CD4-positive, alpha-beta T cell treated with Interleukin-6 at 100 ng/mL for 8 hours (primary cell): Measurements from ENCODE around the gene ABI3BP.
"Not testable (repeated sequence)": the region's sequence is repeated elsewhere in the genome, so short reads cannot be mapped to it uniquely, and the experiment has no call there.

Source experiments
- DNase-seq: peaks from one replicate; pipeline ENCODE4 v3.0.0-alpha.2; 2020; ENCODE audit warnings: mixed read lengths, low spot score

Gene ABI3BP

DNA sequence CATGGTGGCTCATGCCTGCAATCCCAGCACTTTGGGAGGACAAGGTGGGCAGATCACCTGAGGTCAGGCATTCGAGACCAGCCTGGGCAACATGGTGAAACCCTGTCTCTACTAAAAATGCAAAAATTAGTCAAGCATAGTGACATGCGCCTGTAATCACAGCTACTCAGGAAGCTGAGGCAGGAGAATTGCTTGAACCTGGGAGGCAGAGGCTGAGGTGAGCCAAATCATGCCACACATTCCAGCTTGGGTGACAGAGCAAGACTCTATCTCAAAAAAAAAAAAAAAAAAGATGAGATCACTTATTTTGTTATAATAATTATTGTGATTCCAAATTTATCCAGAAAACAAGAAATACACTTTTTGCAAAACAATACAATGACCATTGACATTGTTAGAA, 47.1 kb downstream of the ABI3BP start:
- not testable (repeated sequence) for DNase-seq

DNA sequence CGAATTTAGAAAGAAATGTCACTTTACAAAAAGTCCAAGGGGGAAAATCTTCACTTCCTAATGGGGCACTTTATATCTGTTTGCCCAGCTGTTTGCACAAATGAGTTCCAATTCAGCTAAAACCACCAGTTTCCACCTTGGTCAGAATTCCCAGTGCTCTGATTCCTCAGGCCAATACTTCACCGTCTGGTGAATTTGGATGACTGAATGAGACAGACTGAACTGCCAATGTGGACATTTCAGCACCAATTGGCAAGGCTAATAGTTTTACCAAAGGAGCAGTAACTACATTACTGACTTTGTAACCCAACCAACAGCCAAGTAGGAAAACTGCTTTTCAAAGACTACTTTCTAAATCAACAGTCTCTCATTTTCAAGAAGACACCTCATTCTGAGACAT, 51.8 kb downstream of the ABI3BP start:
- no peak for DNase-seq

DNA sequence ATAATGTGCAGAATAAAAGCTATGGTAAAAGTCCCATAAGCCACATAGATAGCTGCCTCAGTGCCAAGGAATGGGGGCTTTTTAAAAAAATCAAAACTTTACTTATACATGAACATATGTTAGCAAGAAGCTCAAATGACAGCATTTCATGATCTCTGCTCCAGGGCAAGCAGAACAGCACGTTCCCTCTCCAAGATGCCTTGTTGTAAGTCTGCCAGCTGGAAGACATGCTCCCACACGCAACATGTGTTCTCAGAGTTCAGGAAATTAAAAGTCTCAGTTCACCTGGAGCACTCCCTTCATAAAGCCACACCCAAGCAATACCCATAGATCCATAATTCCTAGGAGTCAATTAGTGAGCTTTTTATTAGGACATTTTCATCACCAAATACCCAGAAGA, 52.2 kb downstream of the ABI3BP start:
- DNase-seq: no peak

DNA sequence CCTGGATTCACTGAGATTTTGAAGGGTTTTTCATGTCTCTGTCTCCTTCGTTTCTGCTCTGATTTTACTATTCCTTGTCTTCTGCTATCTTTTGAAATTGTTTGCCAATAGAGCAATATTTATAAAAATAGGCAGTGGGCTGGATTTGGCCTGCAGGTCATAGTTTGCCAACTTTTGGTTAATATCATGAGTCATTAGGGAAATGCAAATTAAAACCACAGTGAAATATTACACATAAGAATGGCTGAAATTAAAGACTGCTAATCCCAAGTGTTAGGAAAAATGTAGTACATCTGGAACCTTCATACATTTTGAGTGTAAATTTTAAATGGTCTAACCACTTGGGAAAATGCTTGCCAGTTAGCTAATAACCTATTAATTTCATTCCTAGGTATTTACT, 56.3 kb downstream of the ABI3BP start:
- no peak for DNase-seq

DNA sequence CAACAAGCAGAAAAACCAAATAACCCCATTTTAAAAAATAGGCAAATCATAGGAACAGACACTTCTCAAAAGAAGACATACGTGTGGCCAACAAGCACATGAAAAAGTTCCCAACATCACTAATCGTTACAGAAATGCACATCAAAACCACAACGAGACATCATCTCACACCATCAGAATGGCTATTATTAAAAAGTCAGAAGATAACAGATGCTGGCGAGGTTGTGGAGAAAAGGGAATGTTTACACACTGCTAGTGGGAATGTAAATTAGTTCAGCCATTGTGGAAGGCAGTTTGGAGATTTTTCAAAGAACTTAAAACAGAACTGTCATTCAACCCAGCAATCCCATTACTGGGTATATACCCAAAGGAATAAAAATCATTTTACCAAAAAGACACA, 60.7 kb downstream of the ABI3BP start:
- DNase-seq: no peak

DNA sequence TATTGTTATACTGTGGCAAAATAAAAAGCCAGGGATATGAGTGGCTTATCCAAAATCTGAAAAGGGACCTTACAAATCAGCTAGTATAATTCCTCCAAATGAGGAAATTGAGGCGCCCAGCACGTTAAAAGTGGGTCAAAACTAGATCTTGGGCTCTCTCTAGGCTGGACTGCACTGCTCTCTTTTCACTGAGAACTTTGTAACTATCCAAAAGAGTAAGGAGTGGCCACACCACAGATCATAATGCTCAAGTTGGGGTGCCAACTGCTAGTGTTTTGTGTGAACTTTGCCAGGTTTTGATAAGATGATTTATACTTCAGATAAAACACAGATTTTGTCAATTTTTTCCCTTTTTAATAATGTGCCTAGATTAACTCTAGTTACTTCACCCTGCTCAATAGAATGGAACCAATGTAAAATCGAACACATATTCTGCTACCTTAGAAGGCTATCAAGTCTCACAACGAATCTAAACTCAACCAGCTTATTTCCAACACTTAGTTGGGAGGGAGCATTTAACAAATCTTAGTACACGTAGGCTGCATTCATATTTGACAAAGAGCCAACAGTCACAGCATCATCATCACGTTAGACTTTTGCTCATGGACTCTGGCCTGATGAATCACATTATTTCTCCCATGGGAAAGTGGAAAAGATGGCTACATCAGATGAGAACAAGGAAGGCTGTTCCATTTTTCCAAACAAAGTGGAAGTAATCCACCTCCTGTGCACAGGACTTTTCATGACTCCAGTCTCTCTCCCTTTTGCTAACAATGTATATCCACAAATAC, 64.4 kb downstream of the ABI3BP start:
- DNase-seq: no peak

DNA sequence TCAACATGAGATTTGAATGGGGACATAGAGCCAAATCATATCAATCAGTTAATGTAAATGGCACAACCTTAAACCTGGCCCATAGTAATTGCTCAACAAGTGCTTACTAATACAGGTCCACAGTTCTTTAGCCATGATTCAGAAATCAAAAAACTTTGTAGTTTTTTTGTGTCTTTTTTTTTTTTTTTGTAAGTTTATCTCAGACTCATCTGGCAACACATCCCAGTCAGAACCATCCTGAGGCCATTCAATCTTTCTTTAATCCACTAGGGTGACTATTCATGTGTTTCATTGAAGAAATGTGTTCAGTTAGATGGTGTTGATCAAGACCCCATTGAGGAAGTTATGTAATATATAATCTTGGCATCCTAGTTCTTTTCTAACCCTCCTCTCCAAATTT, 65.4 kb downstream of the ABI3BP start:
- no peak for DNase-seq

DNA sequence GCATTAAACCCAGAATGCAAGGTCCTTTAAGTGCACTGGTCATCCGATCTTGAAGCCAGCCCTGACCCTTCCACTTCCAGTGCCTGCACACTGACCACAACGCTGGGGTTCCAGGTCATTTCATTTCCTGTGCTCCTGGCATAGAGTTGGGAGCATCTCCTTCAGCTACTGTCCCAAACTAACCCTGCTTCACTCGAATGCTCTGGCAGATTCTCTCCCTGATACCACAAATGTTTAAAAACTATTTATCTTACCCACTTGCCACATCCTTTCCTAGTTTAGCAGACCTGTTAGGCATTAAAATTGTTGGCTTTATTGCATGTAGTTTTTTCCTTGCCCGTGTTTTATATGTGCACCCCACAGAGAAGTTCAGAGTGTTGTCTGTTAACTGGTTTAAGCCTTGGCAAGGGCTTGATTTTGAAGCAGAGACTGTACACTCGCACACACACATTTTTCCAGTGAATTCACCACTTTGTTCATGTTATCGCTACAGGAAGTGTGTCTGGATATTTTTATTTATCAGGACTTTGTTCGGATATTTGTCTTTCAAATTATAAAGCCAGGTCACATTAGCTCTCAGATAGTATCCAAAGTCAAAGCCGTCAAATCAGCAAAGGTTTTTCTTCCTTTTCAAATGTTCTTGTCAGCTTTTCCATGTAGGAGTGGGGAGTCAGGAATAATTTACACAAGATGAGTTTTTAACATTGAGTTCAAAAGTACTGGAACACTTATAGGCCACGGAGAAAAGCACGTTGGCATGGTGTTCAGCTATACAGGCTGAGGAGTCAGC, 77.3 kb downstream of the ABI3BP start:
- DNase-seq: no peak

DNA sequence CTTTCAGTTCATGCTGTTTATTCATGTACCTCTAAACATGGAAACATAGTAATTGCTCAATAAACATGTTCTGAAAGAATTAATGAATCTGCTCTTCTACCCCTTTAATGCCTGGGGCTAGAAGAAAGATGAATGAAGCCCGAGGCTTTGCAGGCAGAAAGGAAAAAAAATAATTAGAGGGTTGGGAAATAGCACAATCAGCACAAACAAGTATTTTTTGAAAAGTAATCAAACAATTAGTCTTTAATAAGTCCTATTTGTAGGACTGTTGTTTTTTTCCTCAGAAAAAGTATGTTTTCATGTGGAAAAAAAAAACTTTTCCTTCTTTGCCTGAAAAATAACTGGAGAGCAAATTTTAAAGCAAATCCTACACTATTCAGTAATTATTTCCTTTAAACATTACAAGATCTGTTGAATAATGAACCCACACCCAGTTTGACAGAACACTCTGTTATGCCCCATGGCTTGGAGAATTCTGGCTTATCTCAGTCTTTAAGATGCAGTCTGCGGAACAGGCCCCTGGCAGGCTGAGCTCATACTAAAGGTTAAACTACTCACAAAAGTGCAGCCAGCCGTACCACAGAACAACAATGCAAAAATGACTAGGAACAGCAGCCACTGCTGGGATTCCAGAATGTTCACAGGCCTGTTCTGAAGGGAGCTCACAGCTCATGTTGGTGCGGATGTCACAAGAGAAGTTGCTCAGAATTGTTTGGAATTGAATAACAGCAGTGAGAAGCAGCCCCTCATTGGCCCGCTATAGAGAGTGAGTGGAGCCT, 79.2 kb downstream of the ABI3BP start:
- no peak for DNase-seq

DNA sequence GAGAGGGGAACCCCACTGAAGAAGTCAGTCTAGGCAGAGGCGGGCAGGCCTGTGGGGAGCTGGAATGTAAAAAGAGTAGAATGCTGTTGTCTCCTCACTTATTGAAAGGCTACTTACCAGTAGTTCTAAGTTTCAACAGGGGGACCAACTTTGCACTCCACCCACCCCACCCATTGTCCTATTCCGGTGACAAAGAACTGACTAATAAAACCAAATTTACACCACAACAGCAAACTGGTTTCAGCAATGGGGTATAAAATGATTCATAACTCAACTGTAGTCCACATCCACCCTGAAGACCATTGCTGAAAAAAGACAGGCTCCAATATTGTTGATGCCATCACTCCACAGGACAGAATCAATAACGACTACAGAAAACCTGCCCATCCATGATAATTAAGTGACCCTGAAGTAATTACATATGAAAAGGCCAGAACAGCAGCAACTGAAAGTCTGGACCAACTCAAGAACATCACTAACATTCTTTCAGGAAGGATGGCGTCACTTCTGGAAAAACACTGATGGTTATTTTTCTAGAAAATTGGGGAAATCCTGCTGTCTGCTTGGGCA, 80.2 kb downstream of the ABI3BP start:
- DNase-seq: no peak

DNA sequence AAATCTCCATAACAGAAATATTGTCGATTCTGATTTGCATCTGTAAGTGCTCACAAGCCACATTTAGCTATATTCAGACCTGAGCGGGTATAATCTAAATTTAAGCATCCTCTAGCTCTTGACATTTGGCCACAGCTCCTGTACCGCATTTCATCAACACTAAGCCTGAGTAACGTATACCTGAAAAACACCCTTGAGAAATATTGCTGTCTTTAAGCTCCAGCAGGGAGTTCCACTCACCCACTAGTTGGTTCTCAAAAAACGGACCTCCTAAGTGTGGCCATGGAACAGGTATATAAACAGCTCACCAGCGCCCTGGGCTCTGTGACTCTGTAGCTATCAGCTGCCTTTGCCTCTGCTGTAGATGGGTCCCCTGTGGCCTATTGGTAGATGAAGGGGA, 80.7 kb downstream of the ABI3BP start:
- no peak for DNase-seq

DNA sequence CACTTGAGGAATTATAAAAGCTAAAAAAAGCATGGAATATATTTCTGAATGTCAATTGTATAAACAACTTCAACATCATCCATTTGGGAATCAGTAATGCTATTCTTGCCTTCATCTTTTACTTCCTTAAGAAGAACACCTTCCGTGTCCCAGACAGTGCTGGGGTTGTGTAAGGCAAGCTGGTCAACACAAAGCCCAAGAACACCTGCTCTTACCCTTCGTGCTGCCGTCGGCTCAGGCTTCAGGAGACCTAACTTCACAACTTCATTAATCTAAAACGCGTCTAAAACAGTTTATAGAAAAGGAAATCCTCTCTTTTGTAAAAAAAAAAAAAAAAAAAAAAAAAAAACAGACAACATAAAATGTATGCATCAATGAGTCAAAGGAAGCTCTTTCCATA, 81.3 kb downstream of the ABI3BP start:
- DNase-seq: no peak

DNA sequence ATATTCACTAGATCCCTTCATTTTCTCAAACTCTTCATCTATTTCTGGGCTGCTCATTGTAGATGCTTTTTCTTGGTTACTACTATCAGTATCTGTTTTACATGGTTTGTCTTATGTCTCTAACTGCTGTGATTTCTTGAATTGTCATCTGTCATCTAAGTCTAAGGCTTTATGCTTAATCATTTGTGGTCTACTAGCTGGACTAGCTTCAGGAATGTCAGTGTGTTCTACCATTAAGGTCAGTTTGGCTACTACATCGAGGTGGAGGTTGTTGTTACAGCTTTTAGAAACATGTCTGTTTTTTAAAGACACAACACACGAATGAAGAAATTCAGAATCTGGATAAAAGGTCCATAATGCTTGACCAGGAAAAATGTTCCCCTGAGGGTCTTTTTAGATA, 82.2 kb downstream of the ABI3BP start:
- no peak for DNase-seq

DNA sequence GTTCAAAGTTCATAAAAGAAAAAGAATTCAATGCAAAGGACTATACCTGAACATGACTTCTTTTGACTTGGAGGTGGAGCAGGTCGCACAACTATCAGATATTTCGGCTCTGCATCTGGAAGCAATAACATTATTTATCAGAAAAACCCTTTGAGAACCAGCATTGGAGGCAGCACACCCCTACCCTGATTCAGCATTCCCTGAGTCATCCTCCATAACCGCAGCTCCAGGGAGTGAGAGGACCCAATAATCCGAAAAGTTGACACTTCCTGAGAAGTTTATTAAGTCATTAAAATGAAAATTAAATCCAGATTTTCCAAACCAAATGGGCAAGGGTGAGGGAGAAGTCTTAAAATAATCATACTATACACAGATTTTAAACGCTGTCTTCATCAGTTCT, 90.6 kb downstream of the ABI3BP start:
- no peak for DNase-seq

DNA sequence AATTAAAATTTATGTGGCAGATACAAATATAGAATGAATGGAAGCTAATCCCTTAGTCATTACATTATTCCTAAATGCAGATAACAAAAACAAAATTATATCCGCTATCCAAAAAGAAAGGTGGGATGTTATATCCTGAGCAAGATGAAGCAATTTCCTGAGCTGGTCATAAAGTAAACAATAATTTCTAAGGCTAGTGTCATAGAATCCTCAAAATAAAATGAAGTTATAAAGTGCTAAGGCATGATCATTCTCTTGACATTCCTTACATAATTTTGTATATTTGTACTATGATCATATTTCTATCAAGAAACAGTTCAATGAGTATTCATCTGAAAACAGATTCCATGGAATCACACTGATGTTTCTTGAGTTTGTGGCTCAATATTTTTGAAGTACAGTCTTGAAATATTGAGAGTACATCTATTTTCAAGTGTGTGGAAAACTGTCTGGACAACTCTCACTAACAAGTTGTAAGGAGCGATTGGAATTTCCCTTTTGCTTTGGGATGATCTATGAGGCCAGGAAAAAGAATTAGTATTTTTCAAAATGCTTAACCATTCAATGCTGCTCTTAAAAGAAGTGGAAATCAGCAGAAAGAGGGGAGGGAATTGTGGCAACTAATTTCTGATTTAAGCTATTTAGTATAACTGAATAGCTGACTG, 92.4 kb downstream of the ABI3BP start:
- DNase-seq: no peak

DNA sequence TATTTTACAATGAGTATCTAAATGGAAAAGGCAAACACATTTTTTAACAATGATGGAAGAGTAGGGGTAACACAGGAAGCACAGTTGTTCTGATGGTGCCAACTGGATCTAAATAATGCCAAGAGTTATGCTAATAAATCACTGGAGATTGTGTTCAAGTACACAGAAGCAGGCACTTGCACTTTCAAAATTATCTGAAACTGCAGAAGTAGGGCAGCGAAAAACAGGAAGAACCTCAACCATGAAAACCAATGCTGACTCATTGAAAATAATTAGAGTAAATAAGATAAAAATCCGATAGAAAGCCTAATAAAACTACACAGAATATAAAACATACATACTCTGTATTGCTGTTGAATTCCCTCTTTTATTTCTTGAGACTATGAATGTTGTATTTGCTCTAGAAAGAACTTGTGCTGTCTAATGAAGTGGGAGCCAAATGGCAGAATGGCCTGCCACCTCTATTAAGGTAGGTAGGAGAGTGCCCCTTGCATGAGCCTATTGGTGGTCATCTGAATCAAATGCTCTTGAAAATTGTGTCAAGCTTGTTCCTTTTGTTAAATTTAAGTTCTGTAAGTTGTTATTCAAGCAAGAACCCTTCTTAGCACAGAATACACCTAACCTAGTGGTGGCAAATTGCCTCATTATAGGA, 93.7 kb downstream of the ABI3BP start:
- DNase-seq: no peak

DNA sequence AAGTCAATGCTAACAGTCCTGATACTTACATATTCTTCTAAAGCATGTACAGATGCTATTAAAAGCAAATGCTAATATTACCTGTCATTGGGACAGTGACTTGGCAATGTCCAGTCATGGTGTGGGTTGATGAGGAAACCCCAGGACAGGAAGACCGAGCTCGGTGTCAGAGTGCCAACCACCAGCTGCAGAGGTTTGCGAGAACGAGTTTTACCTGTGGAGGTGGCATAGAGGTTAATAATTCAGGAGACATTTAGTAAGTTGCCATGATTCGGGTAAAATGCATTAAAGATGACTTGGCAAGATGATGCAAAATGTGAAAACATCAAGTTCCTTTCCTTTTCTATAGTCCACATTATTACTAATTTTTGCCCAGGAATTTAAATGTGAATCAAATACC, 94.5 kb downstream of the ABI3BP start:
- no peak for DNase-seq

DNA sequence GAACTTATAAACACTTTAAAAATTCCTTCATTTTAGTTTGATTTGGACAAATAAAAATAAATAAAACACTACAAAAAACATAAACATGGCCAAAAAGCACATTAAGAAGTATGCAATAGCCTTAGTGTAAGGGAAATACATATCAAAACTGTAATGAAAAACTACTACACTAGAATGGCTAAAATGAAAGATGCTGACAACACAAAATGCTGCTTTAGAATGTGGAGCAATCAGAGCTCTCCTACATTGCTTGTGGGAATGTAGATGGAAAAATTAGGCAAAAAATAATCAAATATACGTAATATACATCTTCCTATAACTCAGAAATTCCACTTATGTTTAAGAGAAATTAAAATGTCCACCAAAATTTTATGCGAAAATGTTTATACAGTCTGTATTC, 96.2 kb downstream of the ABI3BP start:
- no peak for DNase-seq

DNA sequence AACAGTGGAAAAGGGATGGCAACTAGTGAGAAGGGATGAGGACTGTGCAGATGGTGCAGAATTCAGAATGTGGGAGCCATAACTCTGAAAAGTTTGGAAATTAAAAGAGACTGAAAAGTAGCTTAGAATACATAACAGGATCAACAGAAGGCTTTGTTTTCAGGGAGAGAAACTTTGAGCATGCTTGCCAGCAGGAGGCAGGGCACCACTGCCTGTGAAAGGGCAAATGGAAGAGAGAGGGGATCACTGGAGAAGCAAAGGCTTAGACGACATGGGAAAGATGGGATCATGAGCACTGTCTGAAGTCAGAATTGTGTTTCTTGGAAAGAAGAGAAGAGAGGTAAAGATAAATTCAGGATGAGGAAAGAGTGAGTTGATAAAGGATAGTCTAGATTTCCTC, 99.6 kb downstream of the ABI3BP start:
- DNase-seq: no peak

DNA sequence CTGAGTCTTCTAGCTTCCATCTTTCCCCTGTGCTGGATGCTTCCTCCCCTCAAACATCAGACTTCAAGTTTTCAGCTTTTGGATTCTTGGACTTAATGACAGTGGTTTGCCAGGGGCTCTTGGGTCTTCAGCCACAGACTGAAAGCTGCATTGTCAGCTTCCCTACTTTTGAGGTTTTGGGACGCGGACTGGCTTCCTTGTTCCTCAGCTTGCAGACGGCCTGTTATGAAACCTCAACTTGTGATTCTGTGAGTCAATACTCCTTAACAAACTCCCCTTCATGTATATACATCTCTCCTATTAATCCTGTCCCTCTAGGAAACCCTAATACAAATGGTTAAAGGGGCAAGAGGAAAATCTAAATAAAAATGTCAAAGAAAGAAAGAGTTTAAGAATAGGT, 100.1 kb downstream of the ABI3BP start:
- no peak for DNase-seq

DNA sequence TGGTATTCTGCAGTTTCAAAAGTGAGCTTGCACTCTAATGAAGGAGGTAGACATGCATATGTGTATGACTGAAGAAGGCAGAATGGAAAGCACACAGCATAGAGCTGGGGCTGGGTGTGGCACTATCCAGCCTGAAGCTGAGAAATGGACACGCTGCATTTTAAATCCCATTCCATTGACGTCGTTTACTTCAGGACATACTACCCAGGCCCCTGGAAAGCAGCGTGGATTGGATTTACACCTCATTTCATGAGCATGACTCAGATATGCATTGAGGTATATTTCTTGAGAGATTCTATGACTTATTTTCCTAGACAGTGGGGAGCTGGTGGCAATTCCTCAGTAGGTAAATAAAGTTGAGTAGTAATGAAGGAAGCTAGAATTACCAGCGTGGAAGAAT, 101.4 kb downstream of the ABI3BP start:
- no peak for DNase-seq
